A549 (cell line): ENCODE data around the gene LYST. TPM values are rescaled to one million over a fixed set of nuclear protein-coding genes. Genes with fewer than 3 reads are reported as not detected.

Experiments used
- ATAC-seq, 2 experiments: fragments of 200-7000 bp in 1 of 2; fragments of >200 bp in 1 of 2; cut with Nextera tagmentation in 1 of 2; cut with Tn5 transposase in 1 of 2; 3 replicates each; pipeline versions ENCODE4 v1.8.0 to v1.9.1; 2018 to 2020; ENCODE audit warnings: mild to moderate bottlenecking in 1 of 2, moderate library complexity in 1 of 2
- CTCF ChIA-PET: fragments of 300-600 bp; sonication (Branson Sonifier 250); formaldehyde crosslinking; extraction: SDS; loops from one replicate; lab custom pipeline; 2021; ENCODE audit warnings: antibody characterized with exemption, inconsistent platforms; lab: Yijun Ruan, JAX
- POLR2A ChIA-PET: fragments of 350-600 bp; formaldehyde crosslinking; extraction: SDS; loops from one replicate; lab custom pipeline; 2021; ENCODE audit warnings: antibody characterized with exemption, inconsistent platforms; lab: Yijun Ruan, JAX
- DNase-seq, 2 experiments: peaks; one replicate each; pipeline versions ENCODE4 v3.0.0 to v3.0.0-alpha.2; 2011 to 2016; ENCODE audit warnings: low read depth in 1 of 2, low spot score in 1 of 2
- FAIRE-seq: peaks from 2 replicates; lab custom pipeline; 2011; peaks lifted over from hg19 to GRCh38; lab: Jason Lieb, UNC
- H3K27ac ChIP-seq, 2 experiments: fragments of >200 bp; sonication (Bioruptor Twin); formaldehyde crosslinking; 3 replicates each; pipeline ENCODE4 v1.5.1; 2016 to 2017
- H3K4me1 ChIP-seq: fragments of >200 bp; sonication (Bioruptor Twin); formaldehyde crosslinking; 3 replicates; pipeline ENCODE4 v1.6.1; 2016
- H3K4me2 ChIP-seq: fragments of >200 bp; sonication (Bioruptor Twin); formaldehyde crosslinking; 3 replicates; pipeline ENCODE4 v1.6.1; 2016
- H3K4me3 ChIP-seq: fragments of >200 bp; sonication (Bioruptor Twin); formaldehyde crosslinking; 3 replicates; pipeline ENCODE4 v1.5.1; 2016
- H3K9me3 ChIP-seq: fragments of >200 bp; sonication (Bioruptor Twin); formaldehyde crosslinking; 3 replicates; pipeline ENCODE4 v1.6.1; 2016
- CBX8 ChIP-seq: fragments of 200-600 bp; sonication (generic); IDR thresholded peaks from 2 replicates; pipeline ENCODE4 v1.6.1; 2016
- CHD4 ChIP-seq: fragments of 200-600 bp; sonication (generic); IDR thresholded peaks from 2 replicates; pipeline ENCODE4 v1.6.1; 2016; ENCODE audit warnings: antibody characterized with exemption, mild to moderate bottlenecking, borderline replicate concordance
- EHMT2 ChIP-seq: fragments of 200-600 bp; sonication (generic); IDR thresholded peaks from 2 replicates; pipeline ENCODE4 v1.6.1; 2016; ENCODE audit warnings: antibody characterized with exemption, low read depth, mild to moderate bottlenecking, moderate library complexity
- FOXS1 ChIP-seq: fragments of 250-450 bp; sonication (Bioruptor Pico); IDR thresholded peaks from 2 replicates; pipeline ENCODE4 v1.5.0; 2020; ENCODE audit warnings: mild to moderate bottlenecking, moderate library complexity
- GATA3 ChIP-seq: IDR thresholded peaks from 2 replicates; pipeline ENCODE4 v1.6.1; 2012; ENCODE audit warnings: borderline replicate concordance
- HDAC2 ChIP-seq: fragments of 200-600 bp; sonication (generic); IDR thresholded peaks from 2 replicates; pipeline ENCODE4 v1.6.1; 2016
- HEYL ChIP-seq: fragments of 250-450 bp; sonication (Bioruptor Pico); IDR thresholded peaks from 2 replicates; pipeline ENCODE4 v1.8.0; 2021; ENCODE audit warnings: mild to moderate bottlenecking, moderate library complexity
- KDM1A ChIP-seq: fragments of 200-600 bp; sonication (generic); IDR thresholded peaks from 2 replicates; pipeline ENCODE4 v1.6.1; 2016; ENCODE audit warnings: low read depth, mild to moderate bottlenecking
- MAZ ChIP-seq: fragments of 150-350 bp; IDR thresholded peaks from 2 replicates; pipeline ENCODE4 v1.6.1; 2014; ENCODE audit warnings: antibody characterized with exemption, low read depth, low read length, borderline replicate concordance
- NFE2L2 ChIP-seq: fragments of 150-350 bp; conservative IDR thresholded peaks from 2 replicates; pipeline ENCODE4 v1.6.1; 2014; ENCODE audit warnings: low read length
- POLR2AphosphoS2 ChIP-seq: conservative IDR thresholded peaks from 2 replicates; pipeline ENCODE4 v1.6.1; 2012; ENCODE audit warnings: low read length, improper control_type of control experiment, inconsistent platforms
- RAD21 ChIP-seq, 2 experiments: fragments of >200 bp in 1 of 2; sonication (Bioruptor Twin) in 1 of 2; formaldehyde crosslinking in 1 of 2; IDR thresholded peaks in 1 of 2; conservative IDR thresholded peaks in 1 of 2; 2 replicates in 1 of 2; 3 replicates in 1 of 2; pipeline ENCODE4 v1.6.1; 2012 to 2018; ENCODE audit warnings: inconsistent platforms in 1 of 2
- RARB ChIP-seq: fragments of 250-450 bp; sonication (Bioruptor Pico); IDR thresholded peaks from 2 replicates; pipeline ENCODE4 v1.8.0; 2021; ENCODE audit warnings: mild to moderate bottlenecking, moderate library complexity
- RNF2 ChIP-seq: fragments of 200-600 bp; sonication (generic); IDR thresholded peaks from 2 replicates; pipeline ENCODE4 v1.6.1; 2016; ENCODE audit warnings: low read depth, mild to moderate bottlenecking, antibody characterized with exemption, moderate library complexity, borderline replicate concordance
- SMC3 ChIP-seq: fragments of >200 bp; sonication (Bioruptor Twin); formaldehyde crosslinking; IDR thresholded peaks from 3 replicates; pipeline ENCODE4 v1.6.1; 2018; ENCODE audit warnings: inconsistent platforms
- SREBF2 ChIP-seq: fragments of 450-650 bp; IDR thresholded peaks from 2 replicates; pipeline ENCODE4 v1.6.1; 2014; ENCODE audit warnings: mild to moderate bottlenecking, moderate library complexity
- TFCP2L1 ChIP-seq: fragments of 250-450 bp; sonication (Bioruptor Pico); IDR thresholded peaks from 2 replicates; pipeline ENCODE4 v1.5.0; 2021; ENCODE audit warnings: mild to moderate bottlenecking
- TP53 ChIP-seq: fragments of 250-450 bp; sonication (Bioruptor Pico); IDR thresholded peaks from 2 replicates; pipeline ENCODE4 v1.5.0; 2021; ENCODE audit warnings: mild to moderate bottlenecking, moderate library complexity
- ZC3H11A ChIP-seq: fragments of 450-650 bp; IDR thresholded peaks from 2 replicates; pipeline ENCODE4 v1.6.1; 2014; ENCODE audit warnings: antibody characterized with exemption, mild to moderate bottlenecking
- ZSCAN20 ChIP-seq: fragments of 250-450 bp; sonication (Bioruptor Pico); IDR thresholded peaks from 2 replicates; pipeline ENCODE4 v1.8.0; 2022; ENCODE audit warnings: mild to moderate bottlenecking, moderate library complexity
- WGBS: methylation state at CpG from one replicate; pipeline ENCODE4 v1.1.6; 2017; ENCODE audit errors: missing lambda C conversion rate; 5-methylcytosine and 5-hydroxymethylcytosine counted together
- polyA plus RNA-seq, 4 experiments: library from polyadenylated mRNA; depleted of rRNA in 3 of 4; stranded (reverse); fragments of >200 nt; fragmentation: RNase III in 1 of 4; extraction: RNeasy Plus Mini Kit Qiagen cat#74134 plus additional on column Dnase treatment in 1 of 4; gene quantifications; 2 replicates in 3 of 4; 3 replicates in 1 of 4; pipeline ENCODE4 v1.2.3, GENCODE V29; 2011 to 2017
- TF ChIP-seq, protein P1 (sequence below): IDR thresholded peaks from 2 replicates; pipeline ENCODE4 v1.6.1; 2012; ENCODE audit warnings: low read depth, borderline replicate concordance
- TF ChIP-seq, protein P2 (sequence below): fragments of >200 bp; sonication (Bioruptor Twin); formaldehyde crosslinking; IDR thresholded peaks from 3 replicates; pipeline ENCODE4 v1.5.1; 2016
- TF ChIP-seq, protein P3 (sequence below): fragments of 250-450 bp; sonication (Bioruptor Pico); IDR thresholded peaks from 2 replicates; pipeline ENCODE4 v1.5.0; 2020; ENCODE audit warnings: low read depth, mild to moderate bottlenecking, moderate library complexity
- TF ChIP-seq, protein P4 (sequence below): fragments of >200 bp; sonication (Bioruptor Twin); formaldehyde crosslinking; IDR thresholded peaks from 3 replicates; pipeline ENCODE4 v1.6.1; 2016

LYST gene
- polyA plus RNA-seq, 2 of the 4 experiments (the other 2 are of a cell fraction), result 2.5 to 9.4 TPM

DNA sequence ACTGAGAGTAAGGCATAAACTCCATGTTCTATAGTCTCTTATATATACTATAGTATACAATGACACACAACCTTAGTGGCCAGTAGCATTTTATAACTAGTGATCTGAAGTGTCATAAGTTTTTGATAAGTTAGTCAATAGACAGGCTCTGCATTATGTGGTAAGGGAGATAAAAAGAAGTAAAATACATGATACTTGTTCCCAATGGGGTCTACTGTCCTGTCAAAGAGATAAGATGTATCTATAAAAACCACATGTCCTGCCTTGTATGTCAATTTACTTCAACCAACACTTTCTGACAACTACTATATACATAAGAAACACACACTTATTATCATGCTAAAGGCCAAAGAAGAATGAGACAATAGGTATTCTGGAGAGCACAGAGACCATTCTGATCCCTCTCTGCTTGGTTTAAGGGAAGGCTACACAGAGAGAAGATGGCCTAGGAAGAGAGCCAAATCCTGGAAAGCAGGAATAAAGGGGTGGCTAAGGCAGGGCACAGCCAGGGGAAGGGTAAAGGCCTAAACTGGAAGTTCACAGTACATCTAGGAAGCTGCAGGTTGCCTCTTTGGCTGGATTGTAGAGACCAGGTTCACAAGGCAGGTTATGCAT is 91.4 kb downstream of the LYST start:
- Histone ChIP-seq H3K4me3 (no peak overlapping the region), H3K4me1 (no peaks in the 10 kb centered on the region), H3K9me3 (no peaks in the 10 kb centered on the region), H3K4me2 (no peak overlapping the region), H3K27ac (no peak overlapping the region)
- FAIRE-seq (no peak), DNase-seq (no peak), ATAC-seq (no peak)
- no peak for TF ChIP-seq ZSCAN20 (CRISPR knock-in tag)
- TF ChIP-seq POLR2AphosphoS2, result no peak
- TF ChIP-seq, protein P1, sequence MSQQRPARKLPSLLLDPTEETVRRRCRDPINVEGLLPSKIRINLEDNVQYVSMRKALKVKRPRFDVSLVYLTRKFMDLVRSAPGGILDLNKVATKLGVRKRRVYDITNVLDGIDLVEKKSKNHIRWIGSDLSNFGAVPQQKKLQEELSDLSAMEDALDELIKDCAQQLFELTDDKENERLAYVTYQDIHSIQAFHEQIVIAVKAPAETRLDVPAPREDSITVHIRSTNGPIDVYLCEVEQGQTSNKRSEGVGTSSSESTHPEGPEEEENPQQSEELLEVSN, result no peak
- no peak for TF ChIP-seq RNF2
- no peak for TF ChIP-seq HEYL (CRISPR knock-in tag)
- TF ChIP-seq GATA3, result no peak
- TF ChIP-seq HDAC2, result no peak
- TF ChIP-seq, protein P2, sequence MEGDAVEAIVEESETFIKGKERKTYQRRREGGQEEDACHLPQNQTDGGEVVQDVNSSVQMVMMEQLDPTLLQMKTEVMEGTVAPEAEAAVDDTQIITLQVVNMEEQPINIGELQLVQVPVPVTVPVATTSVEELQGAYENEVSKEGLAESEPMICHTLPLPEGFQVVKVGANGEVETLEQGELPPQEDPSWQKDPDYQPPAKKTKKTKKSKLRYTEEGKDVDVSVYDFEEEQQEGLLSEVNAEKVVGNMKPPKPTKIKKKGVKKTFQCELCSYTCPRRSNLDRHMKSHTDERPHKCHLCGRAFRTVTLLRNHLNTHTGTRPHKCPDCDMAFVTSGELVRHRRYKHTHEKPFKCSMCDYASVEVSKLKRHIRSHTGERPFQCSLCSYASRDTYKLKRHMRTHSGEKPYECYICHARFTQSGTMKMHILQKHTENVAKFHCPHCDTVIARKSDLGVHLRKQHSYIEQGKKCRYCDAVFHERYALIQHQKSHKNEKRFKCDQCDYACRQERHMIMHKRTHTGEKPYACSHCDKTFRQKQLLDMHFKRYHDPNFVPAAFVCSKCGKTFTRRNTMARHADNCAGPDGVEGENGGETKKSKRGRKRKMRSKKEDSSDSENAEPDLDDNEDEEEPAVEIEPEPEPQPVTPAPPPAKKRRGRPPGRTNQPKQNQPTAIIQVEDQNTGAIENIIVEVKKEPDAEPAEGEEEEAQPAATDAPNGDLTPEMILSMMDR, result no peak
- CTCF ChIA-PET, result no interaction called here
- POLR2A ChIA-PET, result no interaction called here

DNA sequence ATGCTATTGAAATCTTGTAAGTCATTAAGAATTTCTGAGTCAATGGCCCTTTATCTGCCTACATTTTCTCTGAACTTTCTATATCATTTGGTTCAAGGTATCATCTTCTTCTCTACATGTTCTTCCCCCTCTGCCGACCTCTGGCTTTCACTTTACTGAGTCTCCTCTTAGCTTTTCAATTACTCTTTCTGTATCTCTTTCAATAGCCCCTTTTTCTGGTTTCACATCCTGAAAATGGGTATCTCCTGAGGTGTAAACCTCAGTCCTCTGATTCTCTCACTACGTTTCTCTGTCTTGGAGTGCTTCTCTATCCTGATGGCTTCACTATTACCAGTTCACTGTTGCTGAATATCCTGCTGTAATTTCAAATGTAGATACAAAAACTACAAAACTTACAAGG is 98.9 kb downstream of the LYST start:
- no peak for DNase-seq
- no peak for ATAC-seq
- no peaks in the 10 kb centered on the region for H3K4me1 ChIP-seq
- no peak for FAIRE-seq
- H3K27ac ChIP-seq, result no peak overlapping the region
- H3K9me3 ChIP-seq, result no peaks in the 10 kb centered on the region
- CTCF ChIA-PET, result no interaction called here
- WGBS, result 66% methylated on average over 2 of the region's 2 CpGs
- H3K4me3 ChIP-seq, result no peak overlapping the region
- no peak overlapping the region for H3K4me2 ChIP-seq
- no peak for TF ChIP-seq CBX8
- no peak for TF ChIP-seq ZC3H11A
- TF ChIP-seq TP53, result no peak
- TF ChIP-seq, protein P3, sequence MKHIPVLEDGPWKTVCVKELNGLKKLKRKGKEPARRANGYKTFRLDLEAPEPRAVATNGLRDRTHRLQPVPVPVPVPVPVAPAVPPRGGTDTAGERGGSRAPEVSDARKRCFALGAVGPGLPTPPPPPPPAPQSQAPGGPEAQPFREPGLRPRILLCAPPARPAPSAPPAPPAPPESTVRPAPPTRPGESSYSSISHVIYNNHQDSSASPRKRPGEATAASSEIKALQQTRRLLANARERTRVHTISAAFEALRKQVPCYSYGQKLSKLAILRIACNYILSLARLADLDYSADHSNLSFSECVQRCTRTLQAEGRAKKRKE (CRISPR knock-in tag), result no peak
- no peak for TF ChIP-seq CHD4
- TF ChIP-seq FOXS1 (CRISPR knock-in tag), result no peak
- no peak for TF ChIP-seq NFE2L2
- no peak for TF ChIP-seq KDM1A
- TF ChIP-seq, protein P4, sequence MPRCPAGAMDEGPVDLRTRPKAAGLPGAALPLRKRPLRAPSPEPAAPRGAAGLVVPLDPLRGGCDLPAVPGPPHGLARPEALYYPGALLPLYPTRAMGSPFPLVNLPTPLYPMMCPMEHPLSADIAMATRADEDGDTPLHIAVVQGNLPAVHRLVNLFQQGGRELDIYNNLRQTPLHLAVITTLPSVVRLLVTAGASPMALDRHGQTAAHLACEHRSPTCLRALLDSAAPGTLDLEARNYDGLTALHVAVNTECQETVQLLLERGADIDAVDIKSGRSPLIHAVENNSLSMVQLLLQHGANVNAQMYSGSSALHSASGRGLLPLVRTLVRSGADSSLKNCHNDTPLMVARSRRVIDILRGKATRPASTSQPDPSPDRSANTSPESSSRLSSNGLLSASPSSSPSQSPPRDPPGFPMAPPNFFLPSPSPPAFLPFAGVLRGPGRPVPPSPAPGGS, result no peak
- no peak for TF ChIP-seq SMC3
- TF ChIP-seq, protein P1, result no peak
- no peak for TF ChIP-seq RAD21 (conservative IDR thresholded peaks at IDR 0.05 in 1 of 2, IDR thresholded peaks at IDR 0.05 in 1 of 2)
- no peak for TF ChIP-seq EHMT2
- no peak for TF ChIP-seq RARB
- TF ChIP-seq SREBF2, result no peak
- TF ChIP-seq TFCP2L1 (CRISPR knock-in tag), result no peak
- no peak for TF ChIP-seq MAZ
- POLR2A ChIA-PET, result no interaction called here
